Measurements from ENCODE around the gene ELL.

ELL gene

DNA sequence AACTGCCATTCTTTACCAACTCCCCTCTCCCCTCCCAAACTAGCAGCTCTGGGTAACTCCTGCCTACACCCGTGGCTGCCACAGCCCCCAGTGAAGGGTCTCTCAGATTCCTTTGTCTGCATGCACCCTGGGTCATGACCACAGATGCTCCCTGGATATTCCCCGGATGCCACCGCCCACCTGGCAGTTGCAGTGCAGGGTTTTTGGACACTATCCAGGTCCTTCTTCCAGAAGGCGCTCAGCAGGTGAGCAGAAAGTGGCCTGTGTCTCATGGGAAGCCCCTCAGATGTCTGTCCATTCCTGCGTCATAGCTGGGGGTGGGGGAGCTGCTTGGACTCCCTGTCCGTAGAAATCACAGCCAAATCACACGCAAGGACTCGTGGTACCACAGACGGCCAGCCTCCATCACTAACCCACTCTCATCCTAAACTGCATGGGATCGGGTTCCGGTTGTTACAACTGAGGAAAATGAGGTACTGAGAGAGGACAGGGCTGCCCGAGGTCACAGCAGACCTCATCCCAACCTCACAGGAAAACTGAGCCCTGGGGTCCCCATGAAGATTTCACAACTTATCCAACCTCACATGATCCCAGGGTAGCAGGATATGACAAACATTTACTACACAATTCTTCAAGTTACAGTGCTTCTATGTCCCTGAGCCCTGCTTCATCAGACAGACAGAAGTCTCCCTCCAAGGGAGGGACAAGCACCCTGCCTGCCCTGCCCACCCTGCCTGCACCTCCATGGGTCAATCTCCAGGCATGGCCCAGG lies 38.6 kb downstream of the ELL start:
- Histone ChIP-seq H3K4me3 (ENCODE audit: low read depth in 1 of 2, low read length in 2 of 2) (no peak overlapping the region), H3K36me3 (ENCODE audit: control insufficient read depth in 1 of 2, insufficient read depth in 2 of 2, low read length in 2 of 2) (no peaks in the 10 kb centered on the region), H3K4me1 (ENCODE audit: control insufficient read depth in 1 of 2, insufficient read depth in 2 of 2, low read length in 2 of 2) (peaks cover 21 to 42% of the 10 kb centered on the region in 2 donors), H3K27ac (ENCODE audit: low read length) (no peak overlapping the region), H3K9me3 (ENCODE audit: control insufficient read depth in 1 of 2, low read length in 2 of 2) (no peaks in the 10 kb centered on the region), H3K27me3 (ENCODE audit: low read depth, low read length) (no peaks in the 10 kb centered on the region)

DNA sequence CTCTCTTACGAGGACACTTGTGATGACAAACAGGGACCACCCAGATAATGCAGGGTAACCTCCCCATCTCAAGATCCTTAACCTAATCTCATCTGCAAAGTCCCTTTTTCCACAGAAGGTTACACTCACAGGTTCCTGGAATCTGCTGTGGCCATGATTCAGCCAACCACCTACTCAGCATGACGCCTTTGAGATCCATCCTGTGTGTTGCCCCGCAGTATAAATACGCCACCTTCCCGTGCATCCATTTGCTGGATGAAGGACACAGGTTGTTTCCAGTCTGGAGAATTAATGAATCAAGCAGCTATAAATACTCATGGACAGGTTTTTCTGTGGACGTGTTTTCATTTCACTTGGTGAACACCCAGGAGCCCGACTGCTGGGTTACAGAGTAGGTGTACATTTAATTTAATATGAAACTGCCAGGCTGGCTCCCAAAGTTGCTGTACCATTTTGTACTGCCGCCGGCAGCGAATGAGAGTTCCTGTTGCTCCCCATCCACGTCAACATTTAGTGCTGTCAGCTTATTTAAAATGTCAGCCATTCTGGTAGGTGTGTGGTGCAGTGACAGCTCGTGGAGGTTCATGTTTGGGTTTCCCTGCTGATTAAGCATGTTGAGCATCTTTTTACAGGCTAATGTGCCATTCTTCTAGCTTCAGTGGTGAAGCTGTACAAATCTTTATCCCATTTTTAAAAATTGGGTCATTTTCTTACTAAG lies 40.2 kb downstream of the ELL start:
- H3K4me3 ChIP-seq (ENCODE audit: low read depth in 1 of 2, low read length in 2 of 2), result no peak overlapping the region
- peaks cover 16 to 34% of the 10 kb centered on the region in 2 donors for H3K4me1 ChIP-seq (ENCODE audit: control insufficient read depth in 1 of 2, insufficient read depth in 2 of 2, low read length in 2 of 2)
- H3K36me3 ChIP-seq (ENCODE audit: control insufficient read depth in 1 of 2, insufficient read depth in 2 of 2, low read length in 2 of 2), result no peaks in the 10 kb centered on the region
- no peaks in the 10 kb centered on the region for H3K27me3 ChIP-seq (ENCODE audit: low read depth, low read length)
- H3K27ac ChIP-seq (ENCODE audit: low read length), result peak overlapping the region; percentile 14
- H3K9me3 ChIP-seq (ENCODE audit: control insufficient read depth in 1 of 2, low read length in 2 of 2), result no peaks in the 10 kb centered on the region

- H3K27ac ChIP-seq (ENCODE audit: low read length), result peak overlapping the region; percentile 85
- no peaks in the 10 kb centered on the region for H3K36me3 ChIP-seq (ENCODE audit: control insufficient read depth in 1 of 2, insufficient read depth in 2 of 2, low read length in 2 of 2)
- no peaks in the 10 kb centered on the region for H3K9me3 ChIP-seq (ENCODE audit: control insufficient read depth in 1 of 2, low read length in 2 of 2)
- H3K27me3 ChIP-seq (ENCODE audit: low read depth, low read length), result no peaks in the 10 kb centered on the region
- peak overlapping the region in 1 of 2 donors; percentile 27 for H3K4me3 ChIP-seq (ENCODE audit: low read depth in 1 of 2, low read length in 2 of 2)
- peaks cover 8 to 26% of the 10 kb centered on the region in 2 donors for H3K4me1 ChIP-seq (ENCODE audit: control insufficient read depth in 1 of 2, insufficient read depth in 2 of 2, low read length in 2 of 2)
These were observed 41.7 kb downstream of the ELL start for GRCh38 chr19:18480006-18480691.

DNA sequence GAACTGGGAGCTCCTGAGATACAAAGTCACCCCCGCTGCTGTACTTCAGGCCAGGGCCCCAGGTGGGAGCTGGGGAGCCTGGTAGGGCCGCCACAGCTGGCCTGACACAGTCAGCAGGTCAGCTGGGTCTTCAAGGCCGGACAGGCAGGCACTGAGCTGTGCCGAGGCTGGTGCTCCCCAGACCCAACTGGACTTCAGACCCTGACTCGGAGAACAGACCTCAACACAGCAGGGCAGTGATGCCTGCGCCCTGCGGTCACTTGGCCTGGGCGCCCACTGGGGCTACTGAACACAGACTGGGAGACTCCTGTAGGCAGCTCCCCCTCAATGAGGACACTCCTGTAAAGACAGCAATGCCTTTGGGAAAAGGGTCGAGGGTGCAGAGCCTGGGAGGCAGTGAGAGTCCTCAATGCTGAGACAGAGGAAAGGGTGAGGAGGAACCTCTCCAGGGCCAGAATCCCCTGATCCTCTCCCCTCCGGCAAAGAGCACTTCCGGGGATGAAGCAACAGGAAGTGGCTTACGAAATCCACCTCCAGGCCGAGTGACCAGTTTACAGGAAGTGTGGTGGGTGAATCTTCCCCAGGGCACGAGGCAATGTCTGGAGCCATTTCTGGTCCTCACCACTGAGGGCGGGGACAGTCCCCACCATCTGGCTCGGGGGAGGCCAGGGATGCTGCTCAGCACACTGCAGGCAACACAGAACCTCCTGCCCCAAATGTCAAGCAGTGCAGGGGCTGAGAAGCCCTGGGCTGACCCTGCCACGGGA lies 43.1 kb downstream of the ELL start:
- Histone ChIP-seq H3K9me3 (ENCODE audit: control insufficient read depth in 1 of 2, low read length in 2 of 2) (no peaks in the 10 kb centered on the region), H3K27me3 (ENCODE audit: low read depth, low read length) (no peaks in the 10 kb centered on the region), H3K4me1 (ENCODE audit: control insufficient read depth in 1 of 2, insufficient read depth in 2 of 2, low read length in 2 of 2) (peaks cover 8 to 36% of the 10 kb centered on the region in 2 donors), H3K36me3 (ENCODE audit: control insufficient read depth in 1 of 2, insufficient read depth in 2 of 2, low read length in 2 of 2) (no peaks in the 10 kb centered on the region), H3K4me3 (ENCODE audit: low read depth in 1 of 2, low read length in 2 of 2) (no peak overlapping the region), H3K27ac (ENCODE audit: low read length) (peak overlapping the region; percentile 61)

GRCh38 chr19:18477974-18478373 lies 43.9 kb downstream of the ELL start:
- Histone ChIP-seq H3K4me3 (ENCODE audit: low read depth in 1 of 2, low read length in 2 of 2) (no peak overlapping the region), H3K27me3 (ENCODE audit: low read depth, low read length) (no peaks in the 10 kb centered on the region), H3K27ac (ENCODE audit: low read length) (peak overlapping the region; percentile 61), H3K36me3 (ENCODE audit: control insufficient read depth in 1 of 2, insufficient read depth in 2 of 2, low read length in 2 of 2) (no peaks in the 10 kb centered on the region), H3K9me3 (ENCODE audit: control insufficient read depth in 1 of 2, low read length in 2 of 2) (no peaks in the 10 kb centered on the region), H3K4me1 (ENCODE audit: control insufficient read depth in 1 of 2, insufficient read depth in 2 of 2, low read length in 2 of 2) (peaks cover 8 to 39% of the 10 kb centered on the region in 2 donors)

DNA sequence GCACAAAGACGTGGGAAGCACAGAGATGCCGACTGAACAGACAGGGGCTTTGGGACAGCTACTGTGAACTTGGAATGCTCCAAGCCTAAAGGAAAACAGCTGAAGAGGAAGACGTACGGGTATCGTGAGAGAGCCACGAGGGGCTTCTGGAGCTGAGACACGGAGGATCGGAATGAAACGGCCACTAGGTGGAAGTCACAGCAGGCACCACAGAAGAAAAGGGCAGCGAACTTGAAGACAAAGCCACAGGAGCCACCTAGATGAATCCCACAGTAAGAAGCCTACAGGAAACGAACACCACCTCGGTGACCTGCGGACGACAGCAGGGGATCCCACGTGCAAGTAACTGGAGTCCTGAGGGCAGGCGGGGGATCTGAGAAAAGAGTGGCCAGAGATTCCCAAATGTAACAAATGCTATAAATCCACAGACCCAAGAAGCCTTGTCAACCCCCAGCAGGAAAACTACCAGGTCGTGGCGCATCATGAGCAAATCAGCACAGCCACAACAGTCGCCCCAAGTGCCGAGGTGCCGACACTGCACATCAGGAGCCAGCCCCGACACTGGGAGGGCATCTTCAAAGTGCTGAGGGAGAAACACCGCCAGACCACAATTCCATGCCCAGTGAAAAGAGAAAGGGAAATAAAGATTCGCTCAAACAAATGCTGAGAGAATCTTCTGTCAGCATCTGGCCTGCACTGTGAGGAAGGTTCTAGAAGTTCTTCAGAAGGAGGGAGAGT lies 44.7 kb downstream of the ELL start:
- Histone ChIP-seq H3K27ac (ENCODE audit: low read length) (no peak overlapping the region), H3K9me3 (ENCODE audit: control insufficient read depth in 1 of 2, low read length in 2 of 2) (no peaks in the 10 kb centered on the region), H3K36me3 (ENCODE audit: control insufficient read depth in 1 of 2, insufficient read depth in 2 of 2, low read length in 2 of 2) (peaks cover 0 to 5% of the 10 kb centered on the region in 2 donors), H3K4me3 (ENCODE audit: low read depth in 1 of 2, low read length in 2 of 2) (no peak overlapping the region), H3K4me1 (ENCODE audit: control insufficient read depth in 1 of 2, insufficient read depth in 2 of 2, low read length in 2 of 2) (peaks cover 8 to 39% of the 10 kb centered on the region in 2 donors), H3K27me3 (ENCODE audit: low read depth, low read length) (no peaks in the 10 kb centered on the region)

DNA sequence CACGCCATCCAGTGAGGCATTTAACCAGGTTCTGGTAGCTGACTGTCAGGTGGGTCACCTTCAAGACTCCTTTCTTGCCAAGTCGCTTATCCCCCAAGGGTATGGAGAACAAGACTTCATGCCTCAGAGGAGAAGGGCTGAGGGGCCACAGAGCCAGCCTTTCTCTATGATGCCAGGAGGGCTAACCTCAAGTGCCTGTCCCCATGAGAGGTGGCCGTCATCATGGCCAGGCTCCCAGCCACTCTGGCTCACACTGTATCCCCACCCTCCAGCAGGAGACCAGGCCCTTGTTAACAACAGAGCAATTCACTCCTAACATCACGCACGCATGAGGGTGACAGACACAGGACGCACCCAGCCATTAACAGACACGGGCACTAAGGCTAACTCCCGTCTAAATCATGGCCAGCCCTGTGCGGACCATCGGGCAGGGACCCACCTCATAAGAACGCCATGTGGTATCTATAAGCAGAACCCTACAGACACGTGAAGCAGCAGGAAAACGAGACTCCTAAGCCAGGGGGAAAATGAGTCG lies 45.3 kb downstream of the ELL start:
- H3K9me3 ChIP-seq (ENCODE audit: control insufficient read depth in 1 of 2, low read length in 2 of 2), result no peaks in the 10 kb centered on the region
- H3K4me3 ChIP-seq (ENCODE audit: low read depth in 1 of 2, low read length in 2 of 2), result no peak overlapping the region
- no peaks in the 10 kb centered on the region for H3K27me3 ChIP-seq (ENCODE audit: low read depth, low read length)
- no peak overlapping the region for H3K27ac ChIP-seq (ENCODE audit: low read length)
- H3K36me3 ChIP-seq (ENCODE audit: control insufficient read depth in 1 of 2, insufficient read depth in 2 of 2, low read length in 2 of 2), result peaks cover 0 to 7% of the 10 kb centered on the region in 2 donors
- peaks cover 8 to 39% of the 10 kb centered on the region in 2 donors for H3K4me1 ChIP-seq (ENCODE audit: control insufficient read depth in 1 of 2, insufficient read depth in 2 of 2, low read length in 2 of 2)

DNA sequence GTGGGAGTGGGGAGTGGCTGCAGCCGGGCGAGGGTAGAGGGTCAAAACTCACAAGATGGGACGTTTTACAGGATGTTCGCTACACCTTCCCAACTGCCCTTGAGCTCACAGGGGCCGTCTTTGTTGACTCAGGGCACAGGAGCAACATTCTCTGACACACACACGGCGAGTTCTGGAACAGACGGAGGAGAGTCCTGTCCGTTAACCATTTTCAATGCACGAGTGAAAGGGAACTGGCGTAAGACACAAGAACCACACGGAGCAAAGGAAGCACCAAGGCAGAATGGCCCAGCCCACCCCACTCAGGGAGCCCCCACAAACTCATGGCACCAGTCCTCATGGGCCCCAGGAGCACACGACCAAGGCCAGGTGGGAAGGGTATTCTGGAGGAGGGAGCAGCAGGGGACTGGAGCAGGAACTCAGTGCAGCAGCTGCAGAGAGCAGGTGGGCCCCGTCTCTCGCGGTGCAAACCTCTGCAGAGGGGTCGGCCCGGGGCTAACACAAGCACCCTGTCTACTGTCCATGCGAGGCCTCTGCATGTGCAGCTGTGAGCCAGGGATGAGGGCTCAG lies 46.0 kb downstream of the ELL start:
- Histone ChIP-seq H3K27me3 (ENCODE audit: low read depth, low read length) (no peaks in the 10 kb centered on the region), H3K27ac (ENCODE audit: low read length) (no peak overlapping the region), H3K4me3 (ENCODE audit: low read depth in 1 of 2, low read length in 2 of 2) (no peak overlapping the region), H3K36me3 (ENCODE audit: control insufficient read depth in 1 of 2, insufficient read depth in 2 of 2, low read length in 2 of 2) (peaks cover 1 to 7% of the 10 kb centered on the region in 2 donors), H3K9me3 (ENCODE audit: control insufficient read depth in 1 of 2, low read length in 2 of 2) (no peaks in the 10 kb centered on the region), H3K4me1 (ENCODE audit: control insufficient read depth in 1 of 2, insufficient read depth in 2 of 2, low read length in 2 of 2) (peaks cover 8 to 39% of the 10 kb centered on the region in 2 donors)

DNA sequence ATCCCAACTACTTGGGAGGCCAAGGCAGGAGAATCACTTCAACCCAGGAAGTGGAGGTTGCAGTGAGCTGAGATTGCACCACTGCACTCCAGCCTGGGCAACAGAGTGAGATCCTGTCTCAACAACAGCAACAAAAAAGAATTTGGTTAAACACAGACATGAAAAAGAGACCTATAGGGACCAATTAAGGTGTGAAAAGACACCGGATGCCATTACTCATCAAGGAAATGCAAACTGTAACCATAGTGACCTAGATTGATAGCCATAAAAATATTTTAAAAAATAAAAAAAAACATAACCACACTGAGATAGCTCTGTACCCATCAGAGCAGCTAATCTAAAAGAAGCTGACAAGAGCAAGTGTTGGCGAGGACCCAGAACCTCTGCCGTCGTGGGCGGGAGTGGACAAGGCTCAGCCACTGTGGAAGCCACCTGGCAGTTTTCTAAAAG lies 46.8 kb downstream of the ELL start:
- Histone ChIP-seq H3K27me3 (ENCODE audit: low read depth, low read length) (no peaks in the 10 kb centered on the region), H3K4me3 (ENCODE audit: low read depth in 1 of 2, low read length in 2 of 2) (no peak overlapping the region), H3K4me1 (ENCODE audit: control insufficient read depth in 1 of 2, insufficient read depth in 2 of 2, low read length in 2 of 2) (peaks cover 14 to 41% of the 10 kb centered on the region in 2 donors), H3K27ac (ENCODE audit: low read length) (no peak overlapping the region), H3K36me3 (ENCODE audit: control insufficient read depth in 1 of 2, insufficient read depth in 2 of 2, low read length in 2 of 2) (peaks cover 7% of the 10 kb centered on the region in 2 donors), H3K9me3 (ENCODE audit: control insufficient read depth in 1 of 2, low read length in 2 of 2) (no peaks in the 10 kb centered on the region)

- H3K36me3 ChIP-seq (ENCODE audit: control insufficient read depth in 1 of 2, insufficient read depth in 2 of 2, low read length in 2 of 2), result peaks cover 7% of the 10 kb centered on the region in 2 donors
- H3K4me3 ChIP-seq (ENCODE audit: low read depth in 1 of 2, low read length in 2 of 2), result no peak overlapping the region
- no peaks in the 10 kb centered on the region for H3K27me3 ChIP-seq (ENCODE audit: low read depth, low read length)
- peaks cover 17 to 41% of the 10 kb centered on the region in 2 donors for H3K4me1 ChIP-seq (ENCODE audit: control insufficient read depth in 1 of 2, insufficient read depth in 2 of 2, low read length in 2 of 2)
- no peak overlapping the region for H3K27ac ChIP-seq (ENCODE audit: low read length)
- H3K9me3 ChIP-seq (ENCODE audit: control insufficient read depth in 1 of 2, low read length in 2 of 2), result no peaks in the 10 kb centered on the region
These were observed 47.4 kb downstream of the ELL start for GRCh38 chr19:18474366-18474887.
